NCI-H2029 treated with DMSO at 0.1 percent for 48 hours (cell line): Measurements from ENCODE around the gene ZFHX2.

Source experiments
- DNase-seq: peaks from one replicate; lab custom pipeline; 2025; lab: John Stamatoyannopoulos, UW

ZFHX2 gene

GRCh38 chr14:23559926-23560520 lies 8.5 kb upstream of the ZFHX2 start:
- no peak for DNase-seq

GRCh38 chr14:23559010-23559925 lies 7.7 kb upstream of the ZFHX2 start:
- DNase-seq, result no peak

DNA sequence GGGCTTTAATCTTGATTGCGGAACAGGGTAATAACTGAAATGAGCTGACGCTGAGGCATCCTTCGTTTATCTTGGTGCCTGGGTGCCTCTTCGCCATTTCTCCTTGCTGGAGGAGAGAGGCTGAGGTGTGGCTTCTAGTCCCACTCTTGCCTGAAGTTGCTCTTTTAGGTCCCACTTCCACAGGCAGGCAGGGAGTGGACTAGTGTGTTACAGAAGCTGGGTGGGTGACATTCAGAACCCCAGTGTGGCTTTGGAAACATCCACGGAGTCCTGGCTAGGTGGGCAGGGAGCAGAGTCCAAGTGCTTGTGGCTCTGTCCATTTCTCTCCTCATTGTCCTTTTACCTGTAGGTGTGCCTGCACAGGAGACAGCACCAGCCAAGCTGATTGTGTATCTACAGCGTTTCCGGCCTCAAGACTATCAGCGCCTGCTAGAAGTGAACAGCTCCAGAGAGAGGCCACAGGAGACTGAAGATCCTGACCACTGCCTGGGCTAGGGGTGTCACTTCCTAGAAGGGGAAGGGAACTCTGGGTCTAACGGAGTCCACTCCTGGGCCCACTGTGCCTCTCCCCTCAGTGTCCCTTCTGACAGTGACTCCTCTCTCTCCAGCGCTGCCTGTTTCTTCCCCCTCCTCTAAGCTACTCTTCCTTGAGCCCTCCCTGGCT lies 6.9 kb upstream of the ZFHX2 start:
- no peak for DNase-seq

DNA sequence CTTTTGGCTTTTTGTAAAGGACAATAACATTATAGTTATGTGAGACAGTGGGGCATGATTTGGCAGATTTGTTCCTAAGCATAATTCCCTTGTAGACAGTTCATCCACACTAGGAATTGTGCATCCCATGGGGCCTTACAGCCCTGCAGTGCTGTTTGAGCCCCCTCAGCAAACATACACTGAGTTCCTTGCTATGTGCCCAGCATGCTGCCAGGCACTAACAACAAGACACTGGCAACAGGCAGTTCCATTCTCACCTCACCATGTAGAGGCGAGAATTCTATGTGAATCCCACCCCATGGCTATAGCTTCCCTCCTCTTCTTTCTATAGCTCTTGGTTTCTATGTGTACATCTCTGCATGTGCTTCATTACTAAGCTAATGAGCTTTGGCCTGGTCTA lies 6.4 kb upstream of the ZFHX2 start:
- DNase-seq, result no peak

DNA sequence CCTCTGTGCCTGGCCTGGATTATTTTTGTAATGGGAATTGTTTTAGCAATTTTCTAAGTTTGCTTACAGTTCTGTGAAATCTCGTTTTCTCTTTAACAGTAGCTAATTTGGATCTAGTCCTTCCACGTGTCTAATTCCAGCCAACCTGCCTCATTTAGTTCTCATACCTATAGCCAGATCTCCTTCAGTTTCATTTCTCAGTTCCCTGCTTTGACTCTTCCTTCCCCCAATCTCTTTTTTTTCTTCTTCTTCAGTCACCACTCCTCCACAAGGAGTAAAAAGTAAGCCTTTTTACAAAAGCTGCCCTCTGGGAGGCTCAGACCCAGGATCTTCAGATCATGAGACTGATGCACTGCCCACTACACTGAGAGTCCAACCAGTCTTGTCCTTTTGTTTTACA lies 6.0 kb upstream of the ZFHX2 start:
- no peak for DNase-seq

DNA sequence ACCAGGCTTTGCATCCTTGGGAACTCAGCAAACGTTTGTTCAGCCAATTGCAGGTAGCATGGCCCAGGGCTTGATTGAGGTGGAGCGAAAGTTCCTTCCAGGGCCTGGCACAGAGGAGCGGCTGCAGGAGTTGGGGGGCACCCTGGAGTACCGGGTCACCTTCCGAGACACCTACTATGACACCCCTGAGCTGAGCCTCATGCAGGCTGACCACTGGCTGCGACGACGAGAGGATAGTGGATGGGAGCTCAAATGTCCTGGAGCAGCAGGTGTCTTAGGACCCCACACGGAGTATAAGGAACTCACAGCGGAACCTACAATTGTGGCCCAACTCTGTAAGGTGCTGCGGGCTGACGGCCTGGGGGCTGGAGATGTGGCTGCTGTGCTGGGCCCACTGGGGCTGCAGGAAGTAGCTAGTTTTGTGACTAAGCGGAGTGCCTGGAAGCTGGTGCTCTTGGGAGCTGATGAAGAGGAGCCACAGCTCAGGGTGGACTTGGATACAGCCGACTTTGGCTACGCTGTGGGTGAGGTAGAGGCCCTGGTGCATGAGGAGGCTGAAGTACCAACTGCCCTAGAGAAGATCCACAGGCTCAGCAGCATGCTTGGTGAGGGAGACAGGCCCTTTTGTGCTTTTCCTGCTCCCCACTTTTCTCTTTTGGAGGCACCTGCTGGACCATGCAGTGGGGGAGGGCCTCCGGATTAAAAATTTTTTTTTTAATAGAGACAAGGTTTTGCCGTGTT lies 5.3 kb upstream of the ZFHX2 start:
- no peak for DNase-seq

DNA sequence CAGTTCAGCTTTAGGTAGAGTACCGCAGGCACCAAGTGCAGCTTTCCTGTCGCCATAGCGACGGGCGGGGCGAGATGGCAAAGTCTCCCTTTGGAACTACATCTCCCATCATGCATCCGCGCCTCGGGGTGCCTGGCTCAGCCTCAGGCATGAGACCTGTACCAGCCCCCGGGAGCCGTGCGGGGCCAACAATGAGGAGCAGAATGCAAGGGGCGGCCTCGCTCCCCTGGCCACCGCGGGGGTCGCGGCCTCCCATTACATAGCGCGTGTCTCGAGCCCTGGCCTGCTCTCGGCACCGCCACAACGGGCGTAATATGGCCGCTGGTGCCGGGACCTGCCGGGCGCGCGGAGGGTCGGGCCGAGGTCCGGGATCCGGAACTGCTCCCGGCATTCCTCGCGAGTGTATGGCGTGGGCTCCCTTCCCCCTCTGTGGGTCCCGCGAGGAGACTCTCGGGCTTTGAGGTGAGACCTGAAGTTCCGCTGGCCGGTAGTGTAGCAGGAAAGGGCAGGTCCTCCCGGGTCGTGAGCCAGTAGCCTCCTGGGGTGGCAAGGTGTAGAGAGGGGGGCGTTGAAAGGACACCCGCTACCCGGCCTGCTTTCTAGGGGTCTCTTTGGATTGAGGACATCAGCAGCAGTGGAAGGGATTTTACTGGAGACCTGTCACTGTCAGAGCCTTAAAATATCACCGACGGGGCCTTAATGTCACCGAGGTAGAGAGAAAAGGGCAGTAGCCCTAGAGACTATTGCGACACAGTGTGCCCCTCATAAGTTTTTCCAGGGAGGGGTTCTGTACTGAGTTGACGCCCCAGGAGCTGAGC lies 4.5 kb upstream of the ZFHX2 start, which contains the start of gene THTPA:
TSS of gene THTPA (plus strand) at position 390 of the 818 bp plus-strand sequence. CDS start 487 bp downstream, outside the sequence.
- DNase-seq, result no peak

GRCh38 chr14:23555533-23555881 lies 3.9 kb upstream of the ZFHX2 start:
- no peak for DNase-seq

GRCh38 chr14:23550812-23551265 lies 726 bp downstream of the ZFHX2 start:
- peak; percentile 98 for DNase-seq

DNA sequence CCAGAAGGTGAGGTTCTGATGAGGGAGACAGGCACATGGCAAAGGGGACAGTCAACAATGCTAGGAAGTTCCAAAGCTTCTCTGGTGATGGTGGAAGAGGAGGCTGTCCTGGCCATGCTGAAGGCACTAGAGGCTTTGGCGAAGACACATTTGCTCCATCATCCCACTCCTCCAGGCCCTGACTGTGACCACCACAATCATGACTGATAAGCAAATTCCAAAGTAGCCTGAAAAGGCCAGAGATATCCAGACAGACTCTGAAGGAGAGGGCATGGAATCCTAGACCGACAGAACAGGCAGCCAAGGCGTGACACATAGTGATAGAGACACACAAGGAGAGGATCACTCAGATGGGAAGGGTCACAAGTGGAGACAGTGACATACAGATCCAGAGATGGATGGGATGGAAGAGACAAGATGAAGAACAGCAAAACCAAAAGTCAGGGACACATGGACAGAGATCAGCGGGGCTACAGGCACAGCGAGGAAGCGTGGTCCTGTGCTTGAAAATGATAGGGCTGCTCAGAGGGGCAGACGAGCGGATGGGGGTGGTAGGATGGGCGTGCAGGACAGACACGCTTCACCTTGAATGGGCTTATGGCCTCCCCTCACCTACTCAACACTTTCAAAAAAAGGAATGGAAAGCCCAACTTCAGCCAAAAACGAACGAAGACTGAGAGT lies 1.3 kb downstream of the ZFHX2 start:
- DNase-seq, result peak; percentile 70

GRCh38 chr14:23548351-23549318 lies 2.9 kb downstream of the ZFHX2 start:
- peak; percentile 98 for DNase-seq

GRCh38 chr14:23547924-23548323 lies 3.6 kb downstream of the ZFHX2 start:
- peak; percentile 95 for DNase-seq

DNA sequence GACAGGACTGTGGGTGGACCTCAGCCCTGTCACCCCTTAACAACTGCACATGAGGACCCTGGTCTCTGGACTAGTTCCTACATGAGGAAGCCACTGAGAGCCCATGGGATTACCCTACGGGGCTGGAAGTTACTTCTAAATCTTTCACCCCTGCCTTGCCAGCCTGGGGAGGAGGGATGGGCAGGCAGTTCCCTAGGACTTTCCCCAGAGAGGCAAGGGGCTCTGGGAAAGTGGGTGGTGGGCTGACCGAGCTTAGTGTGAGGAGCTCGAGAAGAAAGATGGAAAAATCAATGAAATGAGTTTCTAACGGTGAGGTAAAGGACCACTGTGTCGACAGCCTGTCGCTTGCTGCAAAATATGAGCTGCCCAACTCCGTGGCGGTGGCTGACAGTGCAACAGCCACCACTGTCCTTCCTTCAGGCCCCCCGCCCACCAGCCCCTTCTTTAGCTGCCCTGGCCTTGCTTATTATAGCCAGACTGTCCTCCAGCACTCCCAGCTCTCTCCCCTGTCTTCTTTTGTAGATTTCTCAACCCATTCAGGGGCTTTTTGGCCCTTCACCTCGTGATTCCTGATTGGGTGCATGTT lies 5.0 kb downstream of the ZFHX2 start:
- no peak for DNase-seq

GRCh38 chr14:23545740-23546365 lies 5.7 kb downstream of the ZFHX2 start:
- no peak for DNase-seq

DNA sequence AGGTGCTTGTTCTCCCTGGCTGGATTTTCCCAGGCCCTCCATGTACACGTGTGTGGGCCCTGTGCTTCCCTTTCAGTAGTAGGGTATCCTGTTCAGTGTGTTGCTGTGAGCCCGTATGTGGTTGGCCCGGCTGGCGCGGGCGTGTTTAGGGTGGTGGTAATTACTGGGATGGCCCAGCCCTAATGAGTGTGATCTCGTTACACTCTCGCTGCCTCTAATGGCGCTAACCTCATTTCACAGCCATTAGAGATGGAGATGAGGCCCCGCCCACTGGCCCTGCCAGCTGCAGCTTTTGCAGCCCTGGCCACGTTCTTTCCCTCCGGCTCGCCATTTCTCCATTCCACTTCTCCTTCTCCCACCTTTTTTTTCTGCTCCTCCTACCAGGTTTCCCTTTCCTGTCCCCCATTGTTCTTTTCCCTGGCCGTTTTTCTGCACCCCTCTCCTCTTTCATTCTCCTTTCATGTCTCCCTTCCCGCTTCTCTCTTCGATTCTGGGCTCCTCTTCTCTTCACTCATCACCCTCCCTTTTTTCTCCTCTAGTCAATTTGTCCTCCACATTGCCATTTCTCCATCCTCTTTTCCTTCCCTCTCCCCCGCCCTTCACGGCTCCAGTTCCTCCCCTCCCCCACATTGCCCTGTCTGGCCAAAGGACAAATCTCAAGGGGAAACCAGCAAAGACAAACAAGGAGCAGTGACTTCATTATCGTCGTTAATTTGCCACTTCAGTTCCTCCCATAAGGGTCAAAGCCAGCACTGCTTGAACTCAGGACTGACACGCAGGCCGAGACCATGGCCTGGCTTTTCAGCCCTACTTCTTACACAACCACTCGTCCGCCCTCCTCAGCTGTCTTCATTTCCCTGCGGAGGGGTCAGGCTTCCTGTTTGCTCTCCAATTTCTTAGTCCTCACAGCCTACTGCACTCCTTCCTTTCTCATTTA lies 6.8 kb downstream of the ZFHX2 start:
- DNase-seq, result peak; percentile 100

DNA sequence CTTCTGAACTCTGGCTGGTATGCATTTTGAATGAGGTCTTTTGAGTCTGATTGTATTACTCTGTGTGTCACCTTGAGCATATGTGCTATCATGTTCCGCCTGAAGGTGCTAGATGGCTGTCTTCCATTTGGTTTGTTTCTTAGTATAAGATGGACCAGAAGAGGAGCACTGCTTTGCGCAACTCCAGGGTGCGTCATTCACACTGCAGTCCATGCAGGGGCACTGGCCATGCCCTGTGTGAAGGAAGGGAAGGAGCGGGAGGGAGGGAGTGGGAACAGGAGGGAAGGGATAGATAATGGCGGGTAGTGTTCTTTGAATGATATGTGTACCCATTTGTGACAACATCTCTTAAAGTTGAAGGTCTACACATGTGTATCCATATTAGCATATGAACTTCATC lies 8.2 kb downstream of the ZFHX2 start:
- DNase-seq, result no peak

- DNase-seq, result no peak
Observed at GRCh38 chr14:23542261-23542660, 9.3 kb downstream of the ZFHX2 start.

DNA sequence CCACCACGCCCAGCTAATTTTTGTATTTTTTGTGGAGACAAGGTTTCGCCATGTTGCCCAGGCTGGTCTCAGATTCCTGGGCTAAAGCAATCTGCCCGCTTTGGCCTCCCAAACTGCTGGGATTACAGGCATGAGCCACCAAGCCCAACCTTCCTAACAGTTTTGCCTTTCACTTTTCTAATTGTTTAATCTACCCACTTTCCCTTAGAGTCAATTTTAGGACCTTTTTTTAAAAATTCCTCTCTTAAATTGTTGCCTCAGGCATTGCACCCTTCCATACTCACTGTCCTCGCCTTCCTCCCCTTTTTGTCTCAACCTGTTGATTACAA lies 11.5 kb downstream of the ZFHX2 start:
- no peak for DNase-seq
